ENCODE results near the gene CTSO.

CTSO gene, protein sequence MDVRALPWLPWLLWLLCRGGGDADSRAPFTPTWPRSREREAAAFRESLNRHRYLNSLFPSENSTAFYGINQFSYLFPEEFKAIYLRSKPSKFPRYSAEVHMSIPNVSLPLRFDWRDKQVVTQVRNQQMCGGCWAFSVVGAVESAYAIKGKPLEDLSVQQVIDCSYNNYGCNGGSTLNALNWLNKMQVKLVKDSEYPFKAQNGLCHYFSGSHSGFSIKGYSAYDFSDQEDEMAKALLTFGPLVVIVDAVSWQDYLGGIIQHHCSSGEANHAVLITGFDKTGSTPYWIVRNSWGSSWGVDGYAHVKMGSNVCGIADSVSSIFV

DNA sequence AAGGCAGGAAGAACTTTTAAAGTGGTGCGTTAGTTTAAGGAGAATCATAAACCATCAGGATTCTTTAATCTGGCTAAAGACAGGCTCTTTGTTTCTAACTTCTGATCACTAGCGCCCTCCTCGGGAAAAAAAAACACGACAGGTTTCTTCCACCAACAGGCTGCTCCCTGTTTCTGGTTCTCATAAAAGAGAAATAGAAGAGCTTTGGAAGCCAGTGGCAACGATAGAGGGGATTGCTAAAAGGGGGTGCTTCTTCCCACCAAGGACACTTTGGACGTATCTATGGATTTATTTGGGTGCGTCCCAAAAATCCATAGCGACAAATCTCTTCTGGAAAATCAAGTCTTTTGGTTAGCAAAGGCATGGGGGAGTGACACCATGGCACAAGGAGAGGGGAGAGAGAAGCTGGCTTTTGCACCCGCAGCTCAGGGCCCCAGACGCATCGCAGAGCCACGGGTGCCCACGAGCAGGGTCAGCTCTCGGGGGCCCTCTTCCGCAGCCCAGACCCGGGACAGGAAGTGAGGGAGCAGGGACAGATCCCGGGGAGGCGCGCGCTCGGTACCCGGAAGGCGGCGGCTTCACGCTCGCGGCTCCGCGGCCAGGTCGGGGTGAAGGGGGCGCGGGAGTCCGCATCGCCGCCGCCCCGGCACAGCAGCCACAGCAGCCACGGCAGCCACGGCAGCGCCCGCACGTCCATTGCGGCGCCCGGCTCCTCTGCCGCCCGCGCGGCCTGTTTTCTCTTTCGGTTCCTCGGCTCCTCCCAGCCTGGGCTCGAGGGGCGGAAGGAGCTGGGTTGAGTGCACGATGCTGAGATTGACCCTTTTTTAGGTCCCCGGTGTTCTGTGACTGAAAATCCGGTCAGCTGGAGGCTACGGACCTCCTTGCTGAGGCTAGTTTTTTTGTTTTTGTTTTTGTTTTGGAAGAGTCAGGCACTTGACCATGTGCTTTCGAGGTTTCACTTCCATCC lies at the start of gene CTSO:
TSS of gene CTSO (minus strand) at position 716 of the 967 bp plus-strand sequence. CDS start at position 697, 19 bp downstream.
- DNase-seq (ENCODE audit: low read depth in 2 of 2): peak; percentile 54 to 57

DNA sequence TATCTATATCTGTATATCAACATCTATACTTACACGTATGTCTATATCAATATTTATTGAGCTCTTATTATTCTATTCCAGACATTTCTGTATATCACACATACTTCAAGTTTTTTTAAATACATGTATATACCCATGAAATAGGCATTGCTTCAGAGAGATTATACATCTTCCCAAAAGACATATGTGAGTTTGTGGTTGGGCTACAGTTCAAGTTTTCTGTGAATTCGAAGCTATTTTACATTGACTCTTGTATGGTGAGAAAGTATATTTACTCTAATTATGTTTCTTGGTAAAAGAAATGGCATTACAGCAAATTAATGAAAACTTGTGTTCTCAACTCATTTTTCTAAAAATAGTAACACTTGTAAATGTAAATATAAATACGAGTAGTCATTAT lies 46.8 kb upstream of the CTSO start:
- no peak for DNase-seq (ENCODE audit: low read depth in 2 of 2)

DNA sequence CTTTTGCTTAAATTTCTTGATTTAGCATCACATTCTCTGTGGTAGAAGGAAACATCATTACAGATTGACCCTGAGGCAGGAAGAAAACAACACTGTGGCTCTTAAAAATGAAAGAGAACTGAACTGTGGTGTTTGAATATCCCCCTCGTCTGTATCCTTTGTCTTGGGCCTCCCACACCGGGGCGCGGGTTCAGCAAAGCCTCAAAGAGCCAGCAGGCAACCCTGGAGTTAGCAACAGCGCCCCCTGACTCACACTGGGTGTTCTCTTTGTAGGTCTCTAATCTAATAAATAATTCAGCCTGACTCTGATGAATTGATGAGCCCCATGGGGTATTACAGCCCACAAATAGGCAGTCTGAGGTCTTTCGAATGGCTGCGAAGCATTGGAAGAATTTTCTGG lies 46.1 kb upstream of the CTSO start:
- no peak for DNase-seq (ENCODE audit: low read depth in 2 of 2)

DNA sequence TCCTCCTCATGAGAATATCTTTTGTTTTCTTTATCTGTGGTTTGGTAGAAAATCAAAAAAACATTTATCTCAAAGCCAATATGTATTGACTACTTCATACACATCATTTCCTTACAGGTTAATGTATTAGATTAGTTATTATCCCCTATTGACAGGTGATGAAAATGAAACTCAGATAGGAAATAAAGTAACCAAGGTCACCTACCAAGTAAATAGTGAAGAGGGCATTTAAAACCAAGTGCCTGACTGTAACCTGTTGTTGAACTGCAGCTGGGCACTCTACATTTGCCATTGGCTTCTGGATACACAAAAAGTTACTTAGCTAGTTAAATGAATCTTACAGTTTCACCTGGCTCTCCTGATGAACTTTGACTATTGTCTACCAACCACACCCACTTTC lies 41.4 kb upstream of the CTSO start:
- DNase-seq (ENCODE audit: low read depth in 2 of 2): no peak

DNA sequence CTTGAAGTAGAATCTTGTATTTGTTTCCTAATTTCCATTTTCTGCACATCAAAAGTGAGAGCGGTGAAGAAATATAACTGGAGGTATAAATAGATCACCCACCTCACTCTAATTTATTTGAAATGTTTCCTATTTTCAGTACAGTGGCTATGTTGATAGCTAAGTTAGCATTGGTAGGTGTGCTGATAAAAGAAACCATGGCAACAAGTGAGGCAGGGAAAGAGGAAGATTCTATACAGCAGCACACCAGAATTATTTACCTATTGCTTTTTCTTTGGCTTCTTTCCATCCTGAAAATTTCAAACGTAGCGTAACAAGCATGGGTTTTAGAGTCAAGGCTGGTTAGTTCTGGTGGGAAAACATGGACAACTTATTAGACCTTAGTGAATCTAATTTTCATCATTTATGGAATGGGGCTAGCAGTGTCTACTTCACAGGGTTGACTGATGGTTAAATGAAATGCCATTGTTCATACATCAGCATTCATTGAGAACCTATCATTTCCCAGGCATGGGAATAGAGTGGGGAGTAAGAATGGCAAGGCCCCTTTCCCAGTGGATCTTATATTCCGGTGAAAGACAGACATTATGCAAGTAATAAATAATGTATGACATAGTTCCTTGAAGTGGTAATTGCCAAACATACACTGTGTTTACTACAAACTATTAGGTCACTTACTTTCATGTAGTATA lies 30.6 kb upstream of the CTSO start:
- no peak for DNase-seq (ENCODE audit: low read depth in 2 of 2)

DNA sequence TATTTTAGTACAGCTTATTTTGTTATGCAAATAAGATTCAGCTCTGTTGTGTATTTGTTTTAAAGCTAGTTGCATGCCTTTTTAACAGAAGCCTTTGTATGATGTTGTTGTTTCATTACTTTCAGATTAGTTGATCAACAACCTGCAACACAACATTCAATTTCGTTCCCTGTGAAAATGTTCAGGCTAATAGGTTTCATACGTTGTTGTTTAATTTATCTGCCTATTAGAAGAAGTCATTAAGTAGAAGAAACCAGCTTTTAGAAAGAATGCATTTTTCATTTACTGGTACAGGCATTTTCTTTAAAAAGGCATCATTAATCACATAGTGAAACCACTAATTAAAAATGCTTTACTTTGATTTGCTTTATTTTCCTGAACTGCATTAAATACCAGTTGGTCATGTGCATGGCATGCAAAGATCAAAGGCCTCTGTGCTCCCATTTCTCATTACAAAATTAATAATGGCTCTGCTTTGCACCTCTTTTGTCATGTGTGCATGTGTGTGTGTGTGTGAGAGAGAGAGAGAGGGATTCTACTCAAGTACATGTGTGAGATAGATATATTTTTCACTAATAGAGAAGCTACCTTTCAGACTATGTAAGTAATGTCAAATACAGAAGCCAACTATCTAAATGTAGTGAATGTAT lies 29.2 kb upstream of the CTSO start:
- DNase-seq (ENCODE audit: low read depth in 2 of 2): no peak

DNA sequence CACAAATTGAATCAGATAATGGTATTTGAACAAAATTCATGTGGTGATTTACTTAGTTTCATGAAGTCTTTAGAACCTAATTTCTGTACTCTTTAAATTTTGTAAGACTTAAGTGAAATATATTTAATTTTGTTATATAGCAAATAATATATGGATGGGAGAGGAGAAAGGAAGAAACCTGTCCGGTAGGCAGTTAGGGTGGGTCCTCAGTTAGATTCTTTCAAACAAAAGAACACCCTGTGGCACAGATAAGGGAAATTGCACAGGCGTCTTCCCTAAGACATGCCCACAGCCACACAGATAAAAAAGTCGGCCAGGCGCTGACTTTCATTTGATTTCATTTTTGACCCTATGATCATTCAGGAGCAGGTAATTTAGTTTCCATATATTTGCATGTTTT lies 25.1 kb upstream of the CTSO start:
- DNase-seq (ENCODE audit: low read depth in 2 of 2): no peak

DNA sequence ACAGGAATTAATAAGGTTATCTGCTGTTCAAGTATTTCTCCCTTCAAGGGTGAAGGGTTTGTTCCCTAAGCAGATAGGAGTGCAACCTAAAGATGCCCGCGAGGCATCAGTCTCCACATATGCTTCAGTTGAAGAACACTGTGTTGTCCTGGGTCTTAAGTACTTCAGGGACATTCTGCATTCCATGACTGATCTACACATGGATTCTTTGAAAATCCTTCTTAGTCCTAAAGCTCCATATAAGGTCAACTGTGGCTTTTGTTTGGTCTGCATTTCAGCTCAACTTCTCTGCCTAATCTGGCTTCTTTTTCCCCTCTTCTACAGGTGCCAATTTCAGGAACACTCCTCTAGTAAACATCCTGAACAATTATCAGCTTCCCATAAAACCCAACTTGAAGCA lies 21.8 kb upstream of the CTSO start:
- no peak for DNase-seq (ENCODE audit: low read depth in 2 of 2)

DNA sequence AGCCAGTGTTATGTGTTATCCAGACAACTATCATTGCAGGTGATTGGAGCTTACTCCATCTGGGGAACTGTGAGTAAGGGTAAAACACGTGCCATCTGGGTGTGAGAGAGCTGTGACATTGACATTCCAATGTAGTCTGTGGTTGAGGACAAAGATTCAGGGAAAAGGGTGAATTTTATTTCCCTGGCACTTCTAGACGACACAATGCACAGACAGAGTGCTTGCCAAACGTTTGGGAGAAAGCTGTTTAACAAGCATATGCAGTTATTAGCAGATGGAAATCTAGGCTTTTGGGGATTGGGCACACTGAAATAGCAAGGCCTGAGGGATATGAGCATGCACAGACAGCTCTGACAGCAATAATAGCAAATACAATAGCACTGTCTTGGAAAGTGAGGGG lies 21.3 kb upstream of the CTSO start:
- no peak for DNase-seq (ENCODE audit: low read depth in 2 of 2)

DNA sequence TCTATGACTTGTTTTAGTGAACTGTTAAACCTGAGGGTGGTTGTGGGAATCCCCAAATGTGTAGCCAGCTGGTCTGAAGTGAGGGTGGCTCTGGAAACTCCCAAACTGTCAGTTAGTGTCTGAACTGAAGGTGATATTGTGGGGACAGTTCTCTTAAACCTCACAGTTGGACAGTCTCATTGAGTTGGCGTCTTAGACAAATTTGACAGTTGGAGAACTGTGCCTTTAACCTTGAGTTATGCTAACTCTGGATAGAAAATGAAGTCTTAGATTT lies 20.7 kb upstream of the CTSO start:
- no peak for DNase-seq (ENCODE audit: low read depth in 2 of 2)

DNA sequence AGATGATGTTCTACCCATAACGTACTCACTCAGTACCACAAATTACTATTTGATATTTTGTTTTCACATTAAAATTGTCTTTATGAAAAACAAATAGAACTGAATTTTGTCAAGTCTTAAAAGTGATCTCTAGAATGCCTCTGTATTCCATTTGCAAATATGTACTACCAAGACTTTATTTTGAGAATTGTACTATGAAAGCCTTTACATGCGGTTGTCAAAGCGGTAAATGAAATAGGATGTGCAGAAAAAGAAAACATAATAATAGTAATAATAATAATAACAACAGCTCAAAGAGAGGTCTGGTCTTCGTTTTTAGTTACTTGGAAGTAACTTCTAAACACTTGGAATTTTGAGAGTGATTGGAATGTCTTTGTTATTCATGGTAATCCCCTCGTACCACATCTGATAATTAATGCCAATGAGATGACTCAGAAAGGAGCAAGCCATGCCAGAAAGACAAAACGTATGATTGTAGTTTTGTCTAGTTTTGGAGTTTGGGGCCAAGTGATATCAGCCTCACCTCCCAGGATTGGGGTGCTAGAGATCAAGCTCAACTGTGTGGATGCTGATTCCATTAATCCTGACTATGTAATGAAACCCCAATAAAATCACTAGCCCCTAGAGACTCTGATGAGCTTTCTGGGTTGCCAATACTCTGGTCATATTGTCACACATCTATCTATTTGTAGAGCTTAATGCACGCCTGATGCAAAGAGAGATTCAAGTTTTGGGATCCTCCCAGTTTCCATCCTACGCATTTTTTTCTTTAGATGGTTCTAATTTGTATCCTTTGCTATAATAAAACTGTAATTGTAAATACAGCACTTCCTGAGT lies 20.2 kb upstream of the CTSO start:
- no peak for DNase-seq (ENCODE audit: low read depth in 2 of 2)

DNA sequence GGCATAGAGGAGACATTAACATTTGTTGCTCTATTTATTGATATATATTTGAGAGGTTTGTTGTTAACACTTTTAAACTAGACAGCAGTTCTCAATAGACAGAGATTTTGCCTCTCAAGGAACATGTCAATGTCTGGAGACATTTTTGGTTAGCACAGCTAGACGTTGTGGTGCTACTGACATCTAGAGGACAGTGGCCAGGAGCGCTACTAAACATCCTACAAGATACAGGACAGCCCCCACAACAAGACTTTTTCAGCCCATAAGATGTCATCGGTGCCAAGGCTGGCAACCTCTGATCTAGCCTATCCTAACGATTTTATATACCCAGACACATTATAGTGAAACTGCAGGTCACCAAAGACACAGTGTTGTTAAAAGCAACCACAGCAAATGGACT lies 18.4 kb upstream of the CTSO start:
- no peak for DNase-seq (ENCODE audit: low read depth in 2 of 2)

DNA sequence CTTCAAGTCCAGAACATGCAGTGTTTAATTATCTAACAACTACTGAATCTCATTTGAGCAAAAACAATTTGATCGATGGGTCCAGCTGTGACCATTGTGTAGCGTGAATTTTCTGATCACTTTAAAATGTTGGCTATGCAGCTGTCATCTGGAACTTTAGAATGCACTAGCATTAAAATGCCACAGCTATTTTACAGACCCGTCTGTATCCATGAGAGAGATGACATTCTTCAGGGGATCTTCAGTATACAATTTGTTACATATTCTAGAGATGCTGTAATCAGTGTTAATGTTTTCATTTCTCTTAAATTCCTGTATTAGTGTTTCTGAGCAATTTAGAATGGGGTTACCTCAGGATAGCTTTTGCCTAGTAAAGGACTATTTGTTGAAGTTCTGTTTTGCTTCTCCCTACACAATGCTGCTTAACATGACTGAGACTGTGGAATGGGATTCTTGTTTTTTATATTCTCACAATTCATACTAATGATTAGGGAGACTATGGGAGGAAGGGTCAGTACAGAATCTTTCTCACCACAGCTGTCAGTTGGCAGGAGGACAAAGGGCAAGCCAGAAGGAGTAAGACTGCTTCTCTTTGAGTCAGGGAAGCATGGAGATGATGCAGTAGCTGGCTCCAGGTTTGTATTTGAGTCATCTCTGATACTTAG lies 13.2 kb upstream of the CTSO start:
- DNase-seq (ENCODE audit: low read depth in 2 of 2): no peak

DNA sequence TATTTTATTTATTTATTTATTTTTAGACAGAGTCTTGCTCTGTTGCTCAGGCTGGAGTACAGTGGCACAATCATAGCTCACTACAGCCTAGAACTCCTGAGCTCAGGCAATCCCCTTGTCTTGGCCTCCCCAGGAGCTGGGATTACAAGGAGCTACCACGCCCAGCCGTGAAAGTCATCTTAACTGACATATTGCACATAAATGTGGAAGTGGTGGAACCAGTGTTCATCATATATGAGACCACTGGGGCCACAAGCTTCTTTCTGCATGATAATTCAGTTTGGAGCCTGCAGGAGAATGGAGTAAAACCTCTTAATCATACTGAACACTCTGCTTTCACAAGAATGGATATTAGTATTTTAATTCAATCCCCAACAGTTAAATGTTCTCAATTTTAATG lies 12.5 kb upstream of the CTSO start:
- no peak for DNase-seq (ENCODE audit: low read depth in 2 of 2)

DNA sequence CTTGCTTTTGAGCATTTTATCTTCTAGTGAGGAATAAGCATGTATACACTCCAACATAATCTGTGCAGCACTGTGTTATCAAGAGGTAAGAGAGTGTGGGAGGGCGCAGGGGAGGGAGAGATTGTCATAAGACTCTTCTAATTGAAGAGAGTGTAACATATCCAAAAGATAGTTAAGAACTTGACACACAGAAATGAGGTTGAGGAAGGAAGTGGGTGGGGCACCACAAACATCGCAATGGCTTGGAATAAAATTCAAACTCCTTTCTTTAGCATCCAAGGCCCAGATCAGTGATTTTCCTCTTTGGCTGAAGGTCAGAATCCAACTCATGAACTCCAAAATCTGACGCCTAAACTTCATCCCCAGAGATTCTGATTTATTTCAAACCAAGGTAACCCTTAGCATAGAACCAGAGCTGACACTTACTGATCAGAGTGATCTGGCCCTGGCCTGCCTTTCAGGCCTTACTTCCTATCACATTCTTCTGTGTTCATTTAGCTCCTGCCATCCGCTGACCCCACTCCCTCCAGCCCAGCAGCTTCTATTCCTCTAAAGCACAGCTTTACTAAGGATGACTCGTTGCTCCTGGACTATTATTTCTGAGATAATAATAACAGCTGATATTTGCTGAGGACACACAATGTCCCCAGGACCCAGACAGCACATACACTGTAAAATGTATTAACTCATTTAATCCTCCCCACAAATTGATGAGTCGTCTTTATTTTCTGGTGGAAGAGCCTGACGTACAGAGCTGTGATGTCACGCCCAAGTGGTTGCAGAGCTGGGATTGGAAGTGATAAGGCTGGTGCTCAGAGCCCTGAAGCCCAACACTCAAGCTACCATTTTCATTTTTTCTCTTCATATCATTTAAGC lies 10.6 kb upstream of the CTSO start:
- DNase-seq (ENCODE audit: low read depth in 2 of 2): no peak

DNA sequence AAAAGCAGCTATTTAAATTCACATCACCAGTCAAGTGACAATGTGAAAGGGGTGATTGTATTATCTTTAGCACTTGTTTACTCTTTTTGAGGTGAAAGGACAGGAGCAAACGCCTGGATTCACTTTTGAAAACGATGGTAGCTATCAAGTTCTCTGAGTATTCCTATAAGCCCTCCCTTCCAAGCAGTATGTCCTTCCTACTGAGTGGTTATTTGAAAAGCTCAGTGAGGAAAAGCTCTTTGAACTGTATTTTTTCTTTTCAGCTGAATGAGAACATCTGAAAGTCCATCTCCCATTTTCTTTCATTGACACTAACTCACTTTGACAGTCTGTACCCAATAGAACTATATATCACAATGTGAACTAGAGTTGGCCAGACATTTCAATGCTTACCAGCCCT lies 9.1 kb upstream of the CTSO start:
- DNase-seq (ENCODE audit: low read depth in 2 of 2): no peak

DNA sequence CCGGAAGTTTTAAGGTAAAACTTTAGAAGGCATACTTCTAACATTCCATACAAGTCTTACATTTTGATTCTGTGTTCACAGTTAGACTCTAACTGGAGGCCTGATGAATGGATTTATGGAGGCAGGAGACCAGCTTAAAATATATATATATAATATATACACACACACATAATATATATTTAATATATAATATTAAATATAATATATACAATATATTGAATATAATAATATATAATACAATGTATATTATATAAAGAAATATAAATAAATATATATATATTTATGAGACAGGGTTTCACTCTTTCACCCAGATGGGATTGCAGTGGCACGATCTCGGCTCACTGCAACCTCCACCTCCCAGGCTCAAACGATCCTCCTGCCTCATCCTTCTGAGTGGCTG lies 7.9 kb upstream of the CTSO start:
- DNase-seq (ENCODE audit: low read depth in 2 of 2): no peak

DNA sequence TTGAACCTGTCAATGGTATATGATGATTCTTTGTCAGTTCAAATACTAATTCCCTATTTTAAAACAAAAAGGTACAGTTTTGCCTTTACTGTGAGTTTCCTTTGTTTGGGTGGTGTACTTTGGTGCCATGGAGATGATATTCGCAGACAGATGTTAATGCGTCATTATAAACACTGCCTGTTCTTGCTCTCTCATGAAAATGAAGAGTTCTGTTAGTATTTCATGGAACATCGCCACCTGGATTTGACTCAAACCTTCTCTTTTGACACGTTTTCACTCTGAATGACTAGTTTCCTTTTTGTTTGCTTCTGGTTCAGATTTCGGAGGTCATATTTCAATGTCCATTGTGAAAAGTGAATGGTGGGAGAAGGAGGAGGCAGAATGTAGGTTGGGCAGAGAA lies 6.9 kb upstream of the CTSO start:
- DNase-seq (ENCODE audit: low read depth in 2 of 2): no peak

DNA sequence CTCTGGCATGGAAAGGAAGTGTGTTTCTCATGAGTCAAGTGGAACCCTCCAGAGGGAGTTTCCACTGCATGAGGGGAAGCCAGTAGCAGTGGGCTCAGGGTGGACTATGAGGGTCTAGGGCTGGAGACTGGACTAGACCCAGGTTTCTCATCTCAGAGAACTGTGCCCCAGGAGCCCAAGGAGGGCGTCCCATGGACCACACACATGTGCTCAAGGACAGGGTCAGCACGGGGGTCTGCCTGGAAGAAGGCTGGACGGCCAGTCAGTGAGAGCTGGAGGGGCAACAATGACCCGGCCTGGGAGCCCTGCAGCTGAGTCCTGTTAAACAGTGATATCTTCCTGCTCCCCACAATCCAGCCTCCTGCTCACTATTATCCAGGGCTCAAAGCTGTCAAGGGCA lies 5.8 kb upstream of the CTSO start:
- DNase-seq (ENCODE audit: low read depth in 2 of 2): no peak

DNA sequence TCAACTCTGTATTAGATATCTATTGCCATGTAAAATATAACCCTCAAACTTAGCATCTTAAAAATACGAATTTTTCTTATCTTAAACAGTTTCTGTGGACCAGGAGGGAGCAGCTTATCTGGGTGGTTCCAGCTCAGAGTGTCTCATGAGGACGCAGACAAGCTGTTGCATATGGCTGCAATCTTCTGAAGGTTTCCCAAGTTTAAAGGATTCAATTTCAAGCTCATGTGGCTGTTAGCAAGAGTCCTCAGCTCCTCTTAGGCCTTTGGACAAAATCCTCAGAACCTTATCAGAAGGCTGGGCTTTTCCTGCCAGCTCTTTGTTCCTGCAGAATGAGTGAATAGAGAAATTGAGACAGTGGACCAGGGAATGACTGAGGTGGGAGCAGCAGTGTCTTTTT lies 2.8 kb upstream of the CTSO start:
- no peak for DNase-seq (ENCODE audit: low read depth in 2 of 2)

All from stimulated activated CD8-positive, alpha-beta memory T cell treated with anti-CD3 and anti-CD28 coated beads, Interleukin-15, amount 100 ng/mL, for 4 hours (primary cell).